ENCODE data around the gene CDC42SE1.

Gene CDC42SE1

GRCh38 chr1:151032164-151032563, 27.3 kb downstream of the CDC42SE1 start:
- Histone ChIP-seq H3K4me3 (replicated peaks; ENCODE audit: insufficient read depth, low read length) (no peak overlapping the region), H3K27me3 (ENCODE audit: insufficient read depth, poor library complexity, severe bottlenecking) (no peaks in the 10 kb centered on the region), H3K27ac (replicated peaks) (no peak overlapping the region)
- TF ChIP-seq, protein P1, sequence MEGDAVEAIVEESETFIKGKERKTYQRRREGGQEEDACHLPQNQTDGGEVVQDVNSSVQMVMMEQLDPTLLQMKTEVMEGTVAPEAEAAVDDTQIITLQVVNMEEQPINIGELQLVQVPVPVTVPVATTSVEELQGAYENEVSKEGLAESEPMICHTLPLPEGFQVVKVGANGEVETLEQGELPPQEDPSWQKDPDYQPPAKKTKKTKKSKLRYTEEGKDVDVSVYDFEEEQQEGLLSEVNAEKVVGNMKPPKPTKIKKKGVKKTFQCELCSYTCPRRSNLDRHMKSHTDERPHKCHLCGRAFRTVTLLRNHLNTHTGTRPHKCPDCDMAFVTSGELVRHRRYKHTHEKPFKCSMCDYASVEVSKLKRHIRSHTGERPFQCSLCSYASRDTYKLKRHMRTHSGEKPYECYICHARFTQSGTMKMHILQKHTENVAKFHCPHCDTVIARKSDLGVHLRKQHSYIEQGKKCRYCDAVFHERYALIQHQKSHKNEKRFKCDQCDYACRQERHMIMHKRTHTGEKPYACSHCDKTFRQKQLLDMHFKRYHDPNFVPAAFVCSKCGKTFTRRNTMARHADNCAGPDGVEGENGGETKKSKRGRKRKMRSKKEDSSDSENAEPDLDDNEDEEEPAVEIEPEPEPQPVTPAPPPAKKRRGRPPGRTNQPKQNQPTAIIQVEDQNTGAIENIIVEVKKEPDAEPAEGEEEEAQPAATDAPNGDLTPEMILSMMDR (IDR thresholded peaks at IDR 0.05; ENCODE audit: insufficient read depth, low read length), result no peak
- no peak for TF ChIP-seq POLR2AphosphoS5 (IDR thresholded peaks at IDR 0.05; ENCODE audit: low read depth)
- TF ChIP-seq REST (IDR thresholded peaks at IDR 0.05; ENCODE audit: insufficient replicate concordance, low read depth), result no peak
- no peak for TF ChIP-seq SPI1 (IDR thresholded peaks at IDR 0.05; ENCODE audit: borderline replicate concordance, low read depth)
- DNase-seq (ENCODE audit: low read depth in 1 of 2, low spot score in 1 of 2), result no peak

GRCh38 chr1:151026460-151026859, 33.0 kb downstream of the CDC42SE1 start:
- TF ChIP-seq GABPA (IDR thresholded peaks at IDR 0.05; ENCODE audit: low read depth) (no peak), REST (IDR thresholded peaks at IDR 0.05; ENCODE audit: insufficient replicate concordance, low read depth) (no peak), POLR2AphosphoS5 (IDR thresholded peaks at IDR 0.05; ENCODE audit: low read depth) (no peak), SPI1 (IDR thresholded peaks at IDR 0.05; ENCODE audit: borderline replicate concordance, low read depth) (no peak)
- TF ChIP-seq, protein P1 (IDR thresholded peaks at IDR 0.05; ENCODE audit: insufficient read depth, low read length), result no peak
- Histone ChIP-seq H3K27ac (replicated peaks) (no peak overlapping the region), H3K4me3 (replicated peaks; ENCODE audit: insufficient read depth, low read length) (no peak overlapping the region), H3K27me3 (ENCODE audit: insufficient read depth, poor library complexity, severe bottlenecking) (no peaks in the 10 kb centered on the region)
- no peak for DNase-seq (ENCODE audit: low read depth in 1 of 2, low spot score in 1 of 2)

- Histone ChIP-seq H3K27me3 (ENCODE audit: insufficient read depth, poor library complexity, severe bottlenecking) (no peaks in the 10 kb centered on the region), H3K27ac (replicated peaks) (no peak overlapping the region), H3K4me3 (replicated peaks; ENCODE audit: insufficient read depth, low read length) (no peak overlapping the region)
- no peak for TF ChIP-seq SPI1 (IDR thresholded peaks at IDR 0.05; ENCODE audit: borderline replicate concordance, low read depth)
- TF ChIP-seq, protein P1 (IDR thresholded peaks at IDR 0.05; ENCODE audit: insufficient read depth, low read length), result peak; percentile 92
- TF ChIP-seq GABPA (IDR thresholded peaks at IDR 0.05; ENCODE audit: low read depth), result no peak
- DNase-seq (ENCODE audit: low read depth in 1 of 2, low spot score in 1 of 2), result peak in 1 of 2 experiments; percentile 86
Observed at GRCh38 chr1:151024540-151025146, 34.8 kb downstream of the CDC42SE1 start.

DNA sequence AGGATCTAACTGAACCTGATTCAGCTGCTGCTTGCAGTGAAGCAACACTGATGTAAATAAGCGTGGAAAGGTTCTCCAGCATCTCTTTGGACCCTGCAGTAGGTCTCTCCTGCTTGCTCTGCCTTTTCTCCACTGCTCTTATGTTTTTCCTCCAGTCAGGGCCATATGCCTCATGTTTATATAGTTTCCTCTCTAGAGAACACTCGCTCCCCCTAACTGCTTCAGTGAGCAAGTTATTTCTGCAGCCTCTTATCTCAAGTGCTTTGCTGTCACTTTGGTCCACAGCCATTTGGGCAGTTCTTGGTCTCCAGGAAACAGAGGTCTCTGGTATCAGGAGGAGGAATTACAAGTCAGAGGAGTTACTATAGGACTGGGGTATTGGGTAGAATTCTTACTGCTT, 45.9 kb downstream of the CDC42SE1 start:
- Histone ChIP-seq H3K27ac (replicated peaks) (no peak overlapping the region), H3K4me3 (replicated peaks; ENCODE audit: insufficient read depth, low read length) (no peak overlapping the region), H3K27me3 (ENCODE audit: insufficient read depth, poor library complexity, severe bottlenecking) (no peaks in the 10 kb centered on the region)
- TF ChIP-seq GABPA (IDR thresholded peaks at IDR 0.05; ENCODE audit: low read depth), result no peak
- TF ChIP-seq REST (IDR thresholded peaks at IDR 0.05; ENCODE audit: insufficient replicate concordance, low read depth), result no peak
- no peak for TF ChIP-seq POLR2AphosphoS5 (IDR thresholded peaks at IDR 0.05; ENCODE audit: low read depth)
- TF ChIP-seq, protein P1 (IDR thresholded peaks at IDR 0.05; ENCODE audit: insufficient read depth, low read length), result no peak
- no peak for TF ChIP-seq SPI1 (IDR thresholded peaks at IDR 0.05; ENCODE audit: borderline replicate concordance, low read depth)
- no peak for DNase-seq (ENCODE audit: low read depth in 1 of 2, low spot score in 1 of 2)
